ENCODE results near the gene TEKT3. TPM values are rescaled to one million over a fixed set of nuclear protein-coding genes. Genes with fewer than 3 reads are reported as not detected.

The TEKT3 gene
- total and polyA plus RNA-seq, 9 donors = 1.0 to 2.7 (median 1.1) TPM

DNA sequence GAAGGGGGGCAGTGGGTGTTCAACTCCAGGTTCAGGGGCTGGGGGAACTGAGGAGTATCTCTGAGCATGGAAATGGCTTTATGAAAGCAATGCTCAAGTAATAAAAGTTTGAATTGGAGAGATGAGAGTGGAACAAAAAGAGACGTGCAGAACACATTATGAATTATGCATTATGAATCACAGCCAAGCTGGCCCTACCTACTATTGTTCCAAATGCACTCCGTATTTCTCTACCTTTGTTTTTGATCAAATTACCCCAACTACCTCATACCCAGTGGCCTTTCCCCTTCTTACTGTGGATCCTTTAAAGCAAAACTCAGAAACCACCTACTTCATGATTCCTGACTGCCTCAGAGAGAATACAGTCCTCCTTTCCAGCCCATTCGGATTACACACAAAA is 38.1 kb downstream of the TEKT3 start:
- DNase-seq = no peak
- Histone ChIP-seq H3K4me1 (ENCODE audit: control insufficient read depth, insufficient read depth, low read length) (peaks cover 13% of the 10 kb centered on the region), H3K9me3 (replicated peaks; ENCODE audit: control insufficient read depth, low read depth, low read length) (no peaks in the 10 kb centered on the region), H3K27me3 (ENCODE audit: control insufficient read depth, insufficient read depth, low read length) (no peaks in the 10 kb centered on the region), H3K4me3 (ENCODE audit: low read length) (no peak overlapping the region), H3K36me3 (ENCODE audit: control insufficient read depth, insufficient read depth, low read length) (no peaks in the 10 kb centered on the region), H3K27ac (ENCODE audit: low read length) (no peak overlapping the region)
- WGBS (ENCODE audit: insufficient coverage) = 50% methylated on average over 1 of the region's 3 CpGs

DNA sequence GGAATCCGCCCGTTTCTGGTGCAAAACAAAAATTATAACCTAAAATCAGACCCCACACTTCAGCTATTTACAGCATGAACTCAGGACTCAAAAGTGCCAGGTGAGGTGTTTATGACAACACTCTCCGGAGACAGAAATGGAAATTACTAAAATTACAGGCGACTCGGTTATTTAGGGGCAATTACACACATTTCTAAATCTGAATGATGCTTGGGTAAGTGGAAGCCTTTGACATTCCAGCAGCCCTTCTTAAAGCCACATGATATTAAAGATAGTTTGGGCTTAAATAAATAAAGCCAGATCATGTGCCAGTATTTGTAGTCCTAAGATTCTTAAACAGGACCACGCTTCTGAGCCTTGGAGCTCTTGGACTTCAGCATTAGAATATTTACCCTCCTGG is 39.6 kb downstream of the TEKT3 start:
- no CpG with 5 or more reads among the region's 6 CpGs for WGBS (ENCODE audit: insufficient coverage)
- H3K9me3 ChIP-seq (replicated peaks; ENCODE audit: control insufficient read depth, low read depth, low read length) = no peaks in the 10 kb centered on the region
- no peaks in the 10 kb centered on the region for H3K27me3 ChIP-seq (ENCODE audit: control insufficient read depth, insufficient read depth, low read length)
- no peak overlapping the region for H3K27ac ChIP-seq (ENCODE audit: low read length)
- H3K4me3 ChIP-seq (ENCODE audit: low read length) = no peak overlapping the region
- no peak for DNase-seq
- peaks cover 9% of the 10 kb centered on the region for H3K4me1 ChIP-seq (ENCODE audit: control insufficient read depth, insufficient read depth, low read length)
- no peaks in the 10 kb centered on the region for H3K36me3 ChIP-seq (ENCODE audit: control insufficient read depth, insufficient read depth, low read length)

DNA sequence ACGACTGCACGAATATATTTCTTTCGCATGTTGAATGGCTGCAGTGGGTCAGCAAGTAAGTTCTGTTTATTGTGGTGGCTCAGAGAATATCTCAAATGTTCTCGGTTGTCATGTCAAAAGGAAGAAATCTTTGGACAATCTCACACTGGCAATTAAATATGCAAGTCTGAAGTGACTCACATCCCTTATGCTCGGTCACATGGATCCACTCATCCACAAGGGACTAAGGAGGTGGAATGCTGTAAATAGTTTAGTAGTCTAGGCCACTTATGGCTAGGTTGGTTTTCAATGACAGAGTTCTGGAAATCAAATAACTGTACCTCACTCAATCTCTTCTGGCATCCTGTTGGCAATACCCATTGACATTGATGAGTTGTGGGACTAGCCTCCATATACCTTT is 43.2 kb downstream of the TEKT3 start:
- H3K9me3 ChIP-seq (replicated peaks; ENCODE audit: control insufficient read depth, low read depth, low read length) = no peaks in the 10 kb centered on the region
- no peaks in the 10 kb centered on the region for H3K27me3 ChIP-seq (ENCODE audit: control insufficient read depth, insufficient read depth, low read length)
- no peaks in the 10 kb centered on the region for H3K36me3 ChIP-seq (ENCODE audit: control insufficient read depth, insufficient read depth, low read length)
- H3K4me1 ChIP-seq (ENCODE audit: control insufficient read depth, insufficient read depth, low read length) = no peaks in the 10 kb centered on the region
- H3K4me3 ChIP-seq (ENCODE audit: low read length) = no peak overlapping the region
- WGBS (ENCODE audit: insufficient coverage) = 100% methylated on average over 2 of the region's 5 CpGs
- H3K27ac ChIP-seq (ENCODE audit: low read length) = no peak overlapping the region
- no peak for DNase-seq

DNA sequence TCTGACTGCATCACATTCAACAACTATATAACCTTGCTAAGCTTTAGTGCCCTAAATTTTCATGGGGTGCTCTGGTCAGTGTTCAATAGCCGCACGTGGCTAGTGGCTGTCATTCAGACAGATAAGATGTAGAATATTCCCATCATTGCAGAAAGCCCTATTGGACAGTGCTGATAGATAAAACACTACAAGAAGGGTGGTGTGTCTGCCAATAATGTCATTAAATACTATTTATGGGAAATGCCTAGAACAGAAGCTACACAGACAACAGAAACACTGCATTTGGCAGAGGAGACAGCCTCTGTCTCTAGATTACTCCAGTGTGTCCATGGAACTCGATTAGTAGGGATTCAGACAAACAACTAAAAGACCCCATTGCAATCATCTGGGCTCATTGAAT is 47.8 kb downstream of the TEKT3 start:
- Histone ChIP-seq H3K27me3 (ENCODE audit: control insufficient read depth, insufficient read depth, low read length) (no peaks in the 10 kb centered on the region), H3K4me3 (ENCODE audit: low read length) (no peak overlapping the region), H3K9me3 (replicated peaks; ENCODE audit: control insufficient read depth, low read depth, low read length) (no peaks in the 10 kb centered on the region), H3K4me1 (ENCODE audit: control insufficient read depth, insufficient read depth, low read length) (no peaks in the 10 kb centered on the region), H3K36me3 (ENCODE audit: control insufficient read depth, insufficient read depth, low read length) (no peaks in the 10 kb centered on the region), H3K27ac (ENCODE audit: low read length) (no peak overlapping the region)
- WGBS (ENCODE audit: insufficient coverage) = no CpG with 5 or more reads among the region's 3 CpGs
- no peak for DNase-seq

DNA sequence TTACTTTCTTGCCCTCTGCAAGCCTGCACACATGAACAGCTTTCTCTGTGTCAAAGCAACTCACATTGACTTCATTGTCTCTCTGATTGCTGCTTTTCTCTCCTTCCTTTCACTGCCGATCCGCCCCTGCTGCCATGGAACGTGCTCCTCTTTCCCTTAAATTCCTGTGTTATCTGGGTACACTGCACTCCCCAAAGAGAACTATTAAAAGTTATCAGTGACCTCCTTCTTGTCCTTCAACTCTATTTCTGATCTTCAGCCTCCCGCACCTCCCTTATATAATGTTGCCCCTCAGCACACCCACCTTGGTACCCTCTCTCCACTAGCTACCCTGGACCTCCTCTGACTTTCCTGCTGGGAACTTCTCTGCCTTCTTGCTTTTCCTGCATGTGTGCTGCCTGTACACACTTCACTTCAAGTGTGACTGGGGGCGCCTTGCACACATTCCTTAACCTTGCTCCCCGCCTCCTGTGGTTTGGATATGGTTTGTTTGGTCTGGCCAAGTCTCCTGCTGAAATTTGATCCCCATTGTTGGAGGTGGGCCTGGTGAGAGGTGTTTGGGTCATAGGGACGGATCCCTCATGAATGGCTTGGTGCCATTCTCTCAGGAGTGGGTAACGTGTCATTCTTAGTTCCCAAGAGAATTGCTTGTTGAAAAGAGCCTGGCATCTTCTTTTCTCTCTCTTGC is 49.6 kb downstream of the TEKT3 start:
- no peaks in the 10 kb centered on the region for H3K36me3 ChIP-seq (ENCODE audit: control insufficient read depth, insufficient read depth, low read length)
- no peak overlapping the region for H3K27ac ChIP-seq (ENCODE audit: low read length)
- no peaks in the 10 kb centered on the region for H3K27me3 ChIP-seq (ENCODE audit: control insufficient read depth, insufficient read depth, low read length)
- H3K4me1 ChIP-seq (ENCODE audit: control insufficient read depth, insufficient read depth, low read length) = no peaks in the 10 kb centered on the region
- 80% methylated on average over 4 of the region's 8 CpGs for WGBS (ENCODE audit: insufficient coverage)
- no peaks in the 10 kb centered on the region for H3K9me3 ChIP-seq (replicated peaks; ENCODE audit: control insufficient read depth, low read depth, low read length)
- H3K4me3 ChIP-seq (ENCODE audit: low read length) = no peak overlapping the region
- no peak for DNase-seq

DNA sequence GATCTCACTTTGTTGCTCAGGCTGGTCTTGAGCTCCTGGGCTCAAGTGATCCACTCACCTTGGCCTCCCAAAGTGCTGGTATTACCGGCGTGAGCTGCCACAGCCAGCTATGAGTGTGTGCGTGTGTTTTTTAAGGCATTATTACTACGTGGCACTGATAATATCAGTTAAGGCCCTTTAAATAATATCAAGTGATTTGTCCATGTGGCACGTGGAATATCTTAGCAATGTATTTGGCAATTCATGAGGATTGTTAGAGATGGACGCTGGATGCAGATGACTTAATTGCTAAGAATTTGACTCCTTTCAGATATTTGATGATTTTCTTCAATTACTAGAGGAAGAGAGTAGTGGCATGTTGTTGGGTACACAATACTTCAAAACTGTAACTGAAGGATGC is 50.8 kb downstream of the TEKT3 start:
- Histone ChIP-seq H3K27me3 (ENCODE audit: control insufficient read depth, insufficient read depth, low read length) (no peaks in the 10 kb centered on the region), H3K36me3 (ENCODE audit: control insufficient read depth, insufficient read depth, low read length) (no peaks in the 10 kb centered on the region), H3K27ac (ENCODE audit: low read length) (no peak overlapping the region), H3K4me3 (ENCODE audit: low read length) (no peak overlapping the region), H3K9me3 (replicated peaks; ENCODE audit: control insufficient read depth, low read depth, low read length) (no peaks in the 10 kb centered on the region), H3K4me1 (ENCODE audit: control insufficient read depth, insufficient read depth, low read length) (no peaks in the 10 kb centered on the region)
- DNase-seq = no peak
- 83% methylated on average over 4 of the region's 6 CpGs for WGBS (ENCODE audit: insufficient coverage)

DNA sequence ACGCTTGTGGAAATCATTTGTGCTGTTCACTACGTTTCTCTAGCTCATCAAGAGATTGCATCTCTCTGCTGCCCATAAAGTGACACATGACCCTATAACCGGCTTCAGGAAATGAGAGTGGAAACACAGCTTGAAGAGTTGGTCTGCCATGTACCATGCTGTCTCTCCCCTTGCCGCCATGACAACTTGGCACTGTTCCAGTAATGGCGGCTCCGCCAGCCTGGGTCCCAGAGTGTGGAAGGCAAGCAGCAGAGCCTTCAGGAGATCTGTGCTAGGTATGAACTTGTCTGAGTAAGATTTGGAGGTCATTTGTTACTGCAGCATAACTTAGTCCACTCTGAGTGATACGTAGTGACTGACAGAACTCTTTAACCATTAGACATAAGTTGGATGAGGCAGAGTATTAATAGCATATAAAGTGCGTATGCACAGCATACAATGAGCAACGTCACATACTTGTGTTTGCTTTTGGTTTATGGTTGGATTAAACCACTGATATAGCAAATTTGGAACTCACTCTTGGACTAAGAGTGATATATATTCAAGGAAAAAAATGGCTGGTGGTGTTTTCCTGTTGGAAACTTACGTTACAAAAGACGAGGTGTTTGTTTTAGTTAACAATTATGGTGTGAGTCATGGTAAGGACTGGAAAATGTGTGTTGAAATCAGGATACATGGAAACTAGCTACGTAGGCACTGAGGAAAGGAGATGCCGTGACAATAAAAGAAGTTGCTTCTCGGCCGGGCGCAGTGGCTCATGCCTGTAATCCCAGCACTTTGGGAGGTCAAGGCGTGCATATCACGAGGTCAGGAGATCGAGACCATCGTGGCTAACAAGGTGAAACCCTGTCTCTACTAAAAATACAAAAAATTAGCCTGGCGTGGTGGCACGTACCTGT is 51.9 kb downstream of the TEKT3 start:
- H3K27ac ChIP-seq (ENCODE audit: low read length) = no peak overlapping the region

DNA sequence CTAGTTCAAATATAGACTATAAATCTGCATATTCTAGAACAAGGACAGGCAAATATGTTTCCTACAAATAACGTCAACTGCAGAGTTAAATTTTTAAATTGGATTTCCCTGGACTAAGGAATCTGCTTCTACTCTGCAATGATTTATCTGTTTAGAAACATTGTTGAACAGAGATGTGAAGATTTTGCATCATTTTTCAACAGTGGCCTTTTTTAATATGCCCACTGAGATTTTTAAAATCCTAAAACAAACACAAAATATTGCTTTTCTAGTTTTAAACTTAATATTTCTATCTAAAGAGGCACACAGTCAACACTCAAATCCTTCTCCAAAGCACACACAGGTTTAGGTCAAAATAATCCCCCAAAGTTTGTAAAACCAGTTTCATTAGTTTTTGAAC is 52.5 kb downstream of the TEKT3 start:
- Histone ChIP-seq H3K27ac (ENCODE audit: low read length) (no peak overlapping the region), H3K4me3 (ENCODE audit: low read length) (no peak overlapping the region), H3K36me3 (ENCODE audit: control insufficient read depth, insufficient read depth, low read length) (no peaks in the 10 kb centered on the region), H3K9me3 (replicated peaks; ENCODE audit: control insufficient read depth, low read depth, low read length) (no peaks in the 10 kb centered on the region), H3K4me1 (ENCODE audit: control insufficient read depth, insufficient read depth, low read length) (no peaks in the 10 kb centered on the region), H3K27me3 (ENCODE audit: control insufficient read depth, insufficient read depth, low read length) (no peaks in the 10 kb centered on the region)
- WGBS (ENCODE audit: insufficient coverage) = no CpG with 5 or more reads among the region's 1 CpG
- DNase-seq = no peak

More for the DNA sequence above, 51.9 kb downstream of the TEKT3 start:
- no peak overlapping the region for H3K4me3 ChIP-seq (ENCODE audit: low read length)
- H3K9me3 ChIP-seq (replicated peaks; ENCODE audit: control insufficient read depth, low read depth, low read length) = no peaks in the 10 kb centered on the region
- H3K27me3 ChIP-seq (ENCODE audit: control insufficient read depth, insufficient read depth, low read length) = no peaks in the 10 kb centered on the region
- no peaks in the 10 kb centered on the region for H3K4me1 ChIP-seq (ENCODE audit: control insufficient read depth, insufficient read depth, low read length)
- no peak for DNase-seq
- 70% methylated on average over 16 of the region's 22 CpGs for WGBS (ENCODE audit: insufficient coverage)
- H3K36me3 ChIP-seq (ENCODE audit: control insufficient read depth, insufficient read depth, low read length) = no peaks in the 10 kb centered on the region

DNA sequence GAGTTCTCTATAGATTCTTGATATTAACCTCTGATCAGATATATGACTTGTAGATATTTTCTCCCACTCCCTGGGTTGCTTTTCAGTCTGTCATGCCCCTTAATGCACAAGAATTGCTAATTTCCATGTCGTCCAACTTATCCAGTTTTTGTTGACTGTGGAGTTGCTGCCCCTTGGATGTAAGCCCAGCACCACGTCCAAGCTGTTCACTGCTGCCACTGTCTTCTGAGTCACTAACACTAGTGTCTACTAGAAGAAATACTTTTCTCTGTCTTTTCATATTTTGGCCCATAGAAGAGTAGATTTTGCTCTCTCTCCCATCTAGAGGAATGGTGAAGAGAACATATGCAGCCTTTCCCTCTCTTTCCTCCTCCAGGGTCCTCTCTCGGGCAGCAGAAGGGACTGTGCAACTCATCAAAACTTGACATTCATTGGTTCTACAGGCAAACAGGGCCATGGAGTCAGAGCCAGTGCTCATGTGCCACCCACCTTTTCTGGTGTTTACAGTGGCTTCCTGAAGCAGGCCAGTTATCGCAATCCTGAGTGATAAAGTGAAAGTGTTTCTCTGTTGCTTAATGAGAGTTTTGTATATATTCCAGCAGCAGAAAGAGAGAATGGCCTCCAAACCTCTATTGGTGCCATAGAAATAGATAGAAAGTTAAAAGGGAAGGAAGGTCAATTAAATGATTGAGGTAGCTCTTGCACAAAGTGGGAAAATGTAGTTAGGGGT is 53.7 kb downstream of the TEKT3 start:
- H3K9me3 ChIP-seq (replicated peaks; ENCODE audit: control insufficient read depth, low read depth, low read length) = no peaks in the 10 kb centered on the region
- H3K27ac ChIP-seq (ENCODE audit: low read length) = no peak overlapping the region
- 77% methylated on average over 3 of the region's 4 CpGs for WGBS (ENCODE audit: insufficient coverage)
- H3K27me3 ChIP-seq (ENCODE audit: control insufficient read depth, insufficient read depth, low read length) = no peaks in the 10 kb centered on the region
- H3K4me3 ChIP-seq (ENCODE audit: low read length) = no peak overlapping the region
- H3K4me1 ChIP-seq (ENCODE audit: control insufficient read depth, insufficient read depth, low read length) = no peaks in the 10 kb centered on the region
- no peaks in the 10 kb centered on the region for H3K36me3 ChIP-seq (ENCODE audit: control insufficient read depth, insufficient read depth, low read length)
- DNase-seq = no peak

DNA sequence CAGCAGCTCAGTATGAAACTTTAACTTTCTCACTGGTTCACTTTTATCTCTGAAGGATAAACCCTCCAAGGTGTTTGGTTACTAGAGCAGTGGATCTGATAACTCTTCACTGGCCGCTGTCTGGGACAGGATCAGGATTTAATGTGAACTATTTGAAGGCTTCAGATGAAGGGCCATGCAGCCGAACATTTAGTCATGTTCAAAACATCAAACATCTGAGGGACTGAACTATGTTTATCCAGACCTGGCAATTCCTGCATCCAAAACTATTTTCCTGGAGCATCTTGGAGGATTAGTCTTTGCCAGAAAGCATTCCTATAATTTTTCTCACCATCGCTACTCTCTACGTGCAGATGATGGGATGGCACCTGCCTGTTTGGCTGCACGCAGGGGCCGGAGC is 55.9 kb downstream of the TEKT3 start:
- WGBS (ENCODE audit: insufficient coverage) = 59% methylated on average over 6 of the region's 6 CpGs
- H3K36me3 ChIP-seq (ENCODE audit: control insufficient read depth, insufficient read depth, low read length) = no peaks in the 10 kb centered on the region

More for the DNA sequence above, 55.9 kb downstream of the TEKT3 start:
- no peaks in the 10 kb centered on the region for H3K27me3 ChIP-seq (ENCODE audit: control insufficient read depth, insufficient read depth, low read length)
- H3K4me3 ChIP-seq (ENCODE audit: low read length) = no peak overlapping the region
- H3K27ac ChIP-seq (ENCODE audit: low read length) = no peak overlapping the region
- H3K9me3 ChIP-seq (replicated peaks; ENCODE audit: control insufficient read depth, low read depth, low read length) = no peaks in the 10 kb centered on the region
- H3K4me1 ChIP-seq (ENCODE audit: control insufficient read depth, insufficient read depth, low read length) = no peaks in the 10 kb centered on the region
- no peak for DNase-seq

All from muscle of leg (tissue), 11 donors.